Measurements from ENCODE around the gene NPR2.

DNA sequence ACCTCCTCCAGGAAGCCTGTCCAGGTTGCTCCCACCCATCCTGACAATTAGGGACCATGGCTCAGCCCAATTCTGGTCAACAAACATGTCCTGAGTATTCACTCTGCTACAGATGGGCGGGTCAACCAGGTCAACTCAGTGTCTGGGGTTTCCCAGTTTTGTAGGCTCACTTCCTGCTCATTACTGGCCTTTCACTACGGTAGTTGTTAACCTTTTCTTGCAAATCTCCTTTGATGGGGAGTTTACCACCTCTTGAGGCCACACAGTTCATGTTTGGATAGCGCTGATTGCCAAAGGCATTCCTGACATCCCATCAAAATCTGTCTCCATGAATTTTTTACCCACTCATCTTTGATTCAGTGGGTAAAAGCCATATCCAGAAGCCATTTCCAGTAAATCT, 51.4 kb downstream of the NPR2 start:
- TF ChIP-seq CTCF (IDR thresholded peaks at IDR 0.05) (no peak), ZFX (IDR thresholded peaks at IDR 0.05; ENCODE audit: borderline replicate concordance) (no peak)
